ENCODE data around the gene GDPD5. TPM values are rescaled to one million over a fixed set of nuclear protein-coding genes. Genes with fewer than 3 reads are reported as not detected.
A peak's percentile ranks its signal among the peaks of the same experiment; 100 is the strongest.

GDPD5 gene
- total and polyA plus RNA-seq, 9 of the 15 experiments (the other 6 are each of a cell fraction or from before 2014, with no cell fraction given) = 0.32 to 27.3 (median 8.0) TPM

- TF ChIP-seq NFRKB (IDR thresholded peaks at IDR 0.05; ENCODE audit: low read depth) = peak; percentile 3; the same call in 1 of the 2 replicates
- TF ChIP-seq ZNF184 (CRISPR knock-in tag; IDR thresholded peaks at IDR 0.05) = no peak
- no peak for TF ChIP-seq U2AF2 (optimal IDR thresholded peaks at IDR 0.05; ENCODE audit: low read depth, low read length)
- peak; percentile 99 for TF ChIP-seq ADNP (tag; IDR thresholded peaks at IDR 0.05)
- TF ChIP-seq NRF1 (conservative IDR thresholded peaks at IDR 0.05 in 1 of 2, IDR thresholded peaks at IDR 0.05 in 1 of 2) = peak; percentile 72
- peak in 1 of 2 experiments; percentile 62; a peak in 2 of 4 replicates for TF ChIP-seq ZNF318 (IDR thresholded peaks at IDR 0.05; ENCODE audit: borderline replicate concordance in 1 of 2, low read depth in 1 of 2)
- TF ChIP-seq ZNF146 (CRISPR knock-in tag; IDR thresholded peaks at IDR 0.05; ENCODE audit: unreplicated experiment) = no peak
- TF ChIP-seq ZBTB1 (CRISPR knock-in tag; IDR thresholded peaks at IDR 0.05; ENCODE audit: borderline replicate concordance, low read depth) = no peak
- TF ChIP-seq PURB (CRISPR knock-in tag; IDR thresholded peaks at IDR 0.05; ENCODE audit: low read depth) = no peak
Measured at GRCh38 chr11:75480185-75481175, 45.3 kb downstream of the GDPD5 start (continued).
